Fibroblast of lung (primary cell): ENCODE data around the gene POLA1. TPM values are rescaled to one million over a fixed set of nuclear protein-coding genes. Genes with fewer than 3 reads are reported as not detected.

ENCODE experiments used
- DNase-seq, 2 donors: peaks; one replicate each; pipeline versions ENCODE4 v3.0.0 to v3.0.0-alpha.2; 2010; ENCODE audit warnings: low read depth in 2 of 2
- H2AFZ ChIP-seq: 2 replicates; pipeline ENCODE4 v1.5.1; 2012; ENCODE audit warnings: low read length, control low read depth, inconsistent platforms
- H3K27ac ChIP-seq: 2 replicates; pipeline ENCODE4 v1.5.1; 2011; ENCODE audit warnings: low read length, control low read depth; ENCODE audit not compliant: insufficient read depth
- H3K27me3 ChIP-seq: 2 replicates; pipeline ENCODE4 v1.5.1; 2011; ENCODE audit warnings: mild to moderate bottlenecking, low read length; ENCODE audit not compliant: control insufficient read depth, insufficient read depth
- H3K36me3 ChIP-seq: 2 replicates; pipeline ENCODE4 v1.5.1; 2011; ENCODE audit warnings: low read length; ENCODE audit not compliant: control insufficient read depth, insufficient read depth
- H3K4me1 ChIP-seq: 2 replicates; pipeline ENCODE4 v1.5.1; 2011; ENCODE audit warnings: low read length; ENCODE audit not compliant: control insufficient read depth, insufficient read depth; ENCODE audit errors: extremely low read depth
- H3K4me2 ChIP-seq: 2 replicates; pipeline ENCODE4 v1.5.1; 2011; ENCODE audit warnings: low read length, control low read depth; ENCODE audit not compliant: insufficient read depth; ENCODE audit errors: extremely low read depth
- H3K4me3 ChIP-seq, 4 experiments: fragments of 200-600 bp in 1 of 4; sonication (generic) in 1 of 4; replicated peaks in 1 of 4; 2 replicates each; pipeline ENCODE4 v1.5.1; 2011 to 2016; ENCODE audit warnings: low read length in 4 of 4, low read depth in 3 of 4, mild to moderate bottlenecking in 3 of 4, control low read depth in 2 of 4, inconsistent platforms in 1 of 4, mixed read lengths in 1 of 4; ENCODE audit not compliant: insufficient read depth in 1 of 4; ENCODE audit errors: control extremely low read depth in 1 of 4
- H3K79me2 ChIP-seq: 2 replicates; pipeline ENCODE4 v1.5.1; 2012; ENCODE audit warnings: mild to moderate bottlenecking, low read length, inconsistent platforms; ENCODE audit not compliant: control insufficient read depth, insufficient read depth
- H3K9ac ChIP-seq: 2 replicates; pipeline ENCODE4 v1.5.1; 2011; ENCODE audit warnings: mild to moderate bottlenecking, low read length, control low read depth; ENCODE audit not compliant: insufficient read depth
- H3K9me3 ChIP-seq: 2 replicates; pipeline ENCODE4 v1.5.1; 2012; ENCODE audit warnings: low read depth, low read length; ENCODE audit not compliant: control insufficient read depth, insufficient read depth
- H4K20me1 ChIP-seq: 2 replicates; pipeline ENCODE4 v1.5.1; 2011; ENCODE audit warnings: low read length; ENCODE audit not compliant: control insufficient read depth, insufficient read depth; ENCODE audit errors: extremely low read depth
- CTCF ChIP-seq, 2 donors: IDR thresholded peaks in 1 of 2; conservative IDR thresholded peaks in 1 of 2; 1 replicate in 1 of 2; 2 replicates in 1 of 2; pipeline ENCODE4 v1.5.1; 2011 to 2012; ENCODE audit warnings: low read length in 2 of 2, control low read depth in 1 of 2, inconsistent platforms in 1 of 2, low read depth in 1 of 2, mild to moderate bottlenecking in 1 of 2
- EZH2 ChIP-seq: IDR thresholded peaks from 2 replicates; pipeline ENCODE4 v1.5.1; 2012; ENCODE audit warnings: low read length, control low read depth, mild to moderate bottlenecking; ENCODE audit errors: missing control alignments
- polyA plus RNA-seq, 2 donors: library from polyadenylated mRNA; depleted of rRNA in 1 of 2; stranded (reverse) in 1 of 2; unstranded in 1 of 2; fragments of >200 nt; gene quantifications; 2 replicates each; pipeline ENCODE4 v1.2.1, GENCODE V29; 2011 to 2012; ENCODE audit warnings: missing spikeins in 1 of 2
- total RNA-seq: library from RNA; depleted of rRNA; stranded (reverse); fragments of >200 nt; gene quantifications from 2 replicates; pipeline ENCODE4 v1.2.1, GENCODE V29; 2014

Gene POLA1
- total and polyA plus RNA-seq, 2 donors (not counting 1 experiment from before 2014, with no cell fraction given): 1.7 to 9.2 TPM

DNA sequence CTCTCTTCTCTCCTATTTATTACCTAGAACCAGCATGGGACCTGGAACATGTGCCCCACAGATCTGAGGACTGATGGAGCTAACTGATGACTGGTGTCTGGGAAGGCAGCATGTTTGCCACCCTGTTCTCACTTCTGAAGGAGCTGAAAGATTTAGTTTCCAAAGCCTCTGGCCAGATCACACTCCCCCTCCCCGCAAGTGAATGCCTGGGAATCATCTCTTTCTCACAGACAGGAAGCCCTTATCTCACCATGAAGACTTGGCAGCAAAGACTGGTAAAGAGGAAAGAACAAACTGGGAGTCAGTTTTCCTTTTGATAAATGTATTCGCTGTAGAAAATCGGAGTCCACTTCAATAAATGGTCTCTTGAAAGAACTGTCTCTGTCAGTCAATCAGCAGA is 25.6 kb upstream of the POLA1 start:
- H3K9me3 ChIP-seq: no peaks in the 10 kb centered on the region
- H3K4me1 ChIP-seq: no peaks in the 10 kb centered on the region
- no peaks in the 10 kb centered on the region for H3K27me3 ChIP-seq
- no peak overlapping the region for H3K4me3 ChIP-seq
- no peaks in the 10 kb centered on the region for H3K36me3 ChIP-seq
- H3K4me2 ChIP-seq: no peak overlapping the region
- peak in 1 of 2 donors; percentile 21 for DNase-seq
- no peak overlapping the region for H2AFZ ChIP-seq
- TF ChIP-seq CTCF (conservative IDR thresholded peaks at IDR 0.05 in 1 of 2, IDR thresholded peaks at IDR 0.05 in 1 of 2; ENCODE audit: low read depth in 1 of 2, low read length in 2 of 2): no peak
- no peak for TF ChIP-seq EZH2
- no peak overlapping the region for H3K27ac ChIP-seq
- H4K20me1 ChIP-seq: no peaks in the 10 kb centered on the region
- H3K79me2 ChIP-seq: no peaks in the 10 kb centered on the region
- H3K9ac ChIP-seq: no peak overlapping the region

- Histone ChIP-seq H3K9me3 (no peaks in the 10 kb centered on the region), H3K4me2 (no peak overlapping the region), H3K79me2 (no peaks in the 10 kb centered on the region), H4K20me1 (no peaks in the 10 kb centered on the region), H3K4me1 (no peaks in the 10 kb centered on the region), H2AFZ (no peak overlapping the region), H3K36me3 (no peaks in the 10 kb centered on the region), H3K27ac (no peak overlapping the region), H3K4me3 (no peak overlapping the region), H3K9ac (no peak overlapping the region), H3K27me3 (no peaks in the 10 kb centered on the region)
- TF ChIP-seq CTCF (conservative IDR thresholded peaks at IDR 0.05 in 1 of 2, IDR thresholded peaks at IDR 0.05 in 1 of 2; ENCODE audit: low read depth in 1 of 2, low read length in 2 of 2) (no peak), EZH2 (no peak)
- no peak for DNase-seq
These were observed 21.0 kb upstream of the POLA1 start for GRCh38 chrX:24672701-24673190.

- DNase-seq: no peak
- no peak overlapping the region for H3K4me3 ChIP-seq
- no peak overlapping the region for H3K27ac ChIP-seq
- H3K79me2 ChIP-seq: no peaks in the 10 kb centered on the region
- no peak overlapping the region for H3K4me2 ChIP-seq
- no peak overlapping the region for H3K9ac ChIP-seq
- TF ChIP-seq EZH2 (no peak), CTCF (conservative IDR thresholded peaks at IDR 0.05 in 1 of 2, IDR thresholded peaks at IDR 0.05 in 1 of 2; ENCODE audit: low read depth in 1 of 2, low read length in 2 of 2) (no peak)
- no peaks in the 10 kb centered on the region for H3K4me1 ChIP-seq
- H4K20me1 ChIP-seq: no peaks in the 10 kb centered on the region
- H3K27me3 ChIP-seq: no peaks in the 10 kb centered on the region
- no peak overlapping the region for H2AFZ ChIP-seq
- H3K9me3 ChIP-seq: no peaks in the 10 kb centered on the region
- H3K36me3 ChIP-seq: no peaks in the 10 kb centered on the region
These were observed 20.3 kb upstream of the POLA1 start for GRCh38 chrX:24673424-24673823.
